GM21529 (cell line): ENCODE data around the gene SURF4.
A peak's percentile ranks its signal among the peaks of the same experiment; 100 is the strongest.

Experiments
- ATAC-seq: cut with Tn5 transposase; IDR thresholded peaks from one replicate; pipeline ENCODE4 v1.9.1; 2021; ENCODE audit not compliant: unreplicated experiment

SURF4 gene

GRCh38 chr9:133353548-133353947, 22.3 kb downstream of the SURF4 start:
- ATAC-seq = no peak

- no peak for ATAC-seq
Observed at GRCh38 chr9:133352635-133353340, 23.1 kb downstream of the SURF4 start.

- no peak for ATAC-seq
Observed at GRCh38 chr9:133351908-133352634, 23.8 kb downstream of the SURF4 start.

GRCh38 chr9:133351526-133351907, 24.3 kb downstream of the SURF4 start:
- ATAC-seq = no peak

GRCh38 chr9:133349965-133350616, 25.8 kb downstream of the SURF4 start:
- no peak for ATAC-seq

- ATAC-seq = no peak
Observed at GRCh38 chr9:133348718-133349573, 26.9 kb downstream of the SURF4 start.

- ATAC-seq = peak; percentile 73
Observed at GRCh38 chr9:133347985-133348717, 27.7 kb downstream of the SURF4 start, which contains the start of the genes MED22 and RPL7A. Gene MED22 (minus strand): TSS chr9:133348131. CDS start chr9:133346662, 1,469 bp downstream. Gene RPL7A (plus strand): TSS chr9:133348218. CDS start chr9:133348244, 26 bp downstream.

GRCh38 chr9:133347515-133347984, 28.3 kb downstream of the SURF4 start:
- peak; percentile 19 for ATAC-seq

GRCh38 chr9:133346021-133346785, 29.7 kb downstream of the SURF4 start:
- no peak for ATAC-seq

GRCh38 chr9:133345596-133345995, 30.3 kb downstream of the SURF4 start:
- ATAC-seq = no peak

- ATAC-seq = no peak
Observed at GRCh38 chr9:133344979-133345378, 30.9 kb downstream of the SURF4 start.

GRCh38 chr9:133344071-133344470, 31.8 kb downstream of the SURF4 start:
- ATAC-seq = no peak

- no peak for ATAC-seq
Observed at GRCh38 chr9:133342570-133342969, 33.3 kb downstream of the SURF4 start.

- no peak for ATAC-seq
Observed at GRCh38 chr9:133342069-133342406, 33.8 kb downstream of the SURF4 start.

- no peak for ATAC-seq
Observed at GRCh38 chr9:133341369-133342068, 34.3 kb downstream of the SURF4 start.

- no peak for ATAC-seq
Observed at GRCh38 chr9:133340916-133341315, 34.9 kb downstream of the SURF4 start.

GRCh38 chr9:133340256-133340655, 35.6 kb downstream of the SURF4 start:
- no peak for ATAC-seq

GRCh38 chr9:133339641-133340040, 36.2 kb downstream of the SURF4 start:
- no peak for ATAC-seq
